Activated naive CD8-positive, alpha-beta T cell (primary cell): ENCODE results near the gene PLEKHD1.

Experiments used
- H3K27ac Mint-ChIP-seq: one replicate; pipeline ENCODE4 v1.8.0; 2021; ENCODE audit warnings: mixed read lengths
- H3K27me3 Mint-ChIP-seq: one replicate; pipeline ENCODE4 v1.8.0; 2021; ENCODE audit warnings: mixed read lengths
- H3K36me3 Mint-ChIP-seq: one replicate; pipeline ENCODE4 v1.8.0; 2021; ENCODE audit warnings: mixed read lengths
- H3K4me1 Mint-ChIP-seq: one replicate; pipeline ENCODE4 v1.8.0; 2021; ENCODE audit warnings: low read depth, mixed read lengths
- H3K4me3 Mint-ChIP-seq: one replicate; pipeline ENCODE4 v1.8.0; 2021; ENCODE audit warnings: mild to moderate bottlenecking, mixed read lengths
- H3K9me3 Mint-ChIP-seq: one replicate; pipeline ENCODE4 v1.8.0; 2021; ENCODE audit warnings: low read depth, mixed read lengths

Gene PLEKHD1

GRCh38 chr14:69572030-69572840, 87.7 kb downstream of the PLEKHD1 start:
- H3K36me3 Mint-ChIP-seq, result no peaks in the 10 kb centered on the region
- peaks cover 11% of the 10 kb centered on the region for H3K4me1 Mint-ChIP-seq
- no peaks in the 10 kb centered on the region for H3K9me3 Mint-ChIP-seq
- H3K27ac Mint-ChIP-seq, result no peak overlapping the region
- peak overlapping the region; percentile 51 for H3K4me3 Mint-ChIP-seq
- peaks cover 45% of the 10 kb centered on the region for H3K27me3 Mint-ChIP-seq

- peaks cover 11% of the 10 kb centered on the region for H3K4me1 Mint-ChIP-seq
- H3K4me3 Mint-ChIP-seq, result no peak overlapping the region
- H3K27ac Mint-ChIP-seq, result no peak overlapping the region
- H3K27me3 Mint-ChIP-seq, result peaks cover 41% of the 10 kb centered on the region
- H3K36me3 Mint-ChIP-seq, result no peaks in the 10 kb centered on the region
- H3K9me3 Mint-ChIP-seq, result no peaks in the 10 kb centered on the region
Measured at GRCh38 chr14:69572841-69573135, 88.3 kb downstream of the PLEKHD1 start.

GRCh38 chr14:69573205-69573830, 88.8 kb downstream of the PLEKHD1 start:
- H3K27me3 Mint-ChIP-seq, result peaks cover 38% of the 10 kb centered on the region
- peaks cover under 1% of the 10 kb centered on the region for H3K36me3 Mint-ChIP-seq
- no peaks in the 10 kb centered on the region for H3K9me3 Mint-ChIP-seq
- H3K27ac Mint-ChIP-seq, result no peak overlapping the region
- peak overlapping the region; percentile 93 for H3K4me3 Mint-ChIP-seq
- H3K4me1 Mint-ChIP-seq, result peaks cover 11% of the 10 kb centered on the region

- peaks cover 2% of the 10 kb centered on the region for H3K36me3 Mint-ChIP-seq
- peaks cover 36% of the 10 kb centered on the region for H3K27me3 Mint-ChIP-seq
- no peak overlapping the region for H3K27ac Mint-ChIP-seq
- H3K4me3 Mint-ChIP-seq, result peak overlapping the region; percentile 93
- no peaks in the 10 kb centered on the region for H3K9me3 Mint-ChIP-seq
- H3K4me1 Mint-ChIP-seq, result peaks cover 11% of the 10 kb centered on the region
Measured at GRCh38 chr14:69573831-69574262, 89.3 kb downstream of the PLEKHD1 start.

GRCh38 chr14:69574263-69574953, 89.9 kb downstream of the PLEKHD1 start, which contains the start of gene CCDC177:
CCDC177 (minus strand) TSS chr14:69574871; CDS start chr14:69573622, 1,249 bp downstream.
- H3K36me3 Mint-ChIP-seq, result peaks cover 2% of the 10 kb centered on the region
- peaks cover 11% of the 10 kb centered on the region for H3K4me1 Mint-ChIP-seq
- peak within 1 kb of the TSS; percentile 93 for H3K4me3 Mint-ChIP-seq
- H3K9me3 Mint-ChIP-seq, result no peaks in the 10 kb centered on the region
- H3K27me3 Mint-ChIP-seq, result peaks cover 32% of the 10 kb centered on the region
- peak within 1 kb of the TSS; percentile 72 for H3K27ac Mint-ChIP-seq

- H3K27ac Mint-ChIP-seq, result no peak overlapping the region
- H3K4me3 Mint-ChIP-seq, result peak overlapping the region; percentile 93
Measured at GRCh38 chr14:69574954-69575295, 90.4 kb downstream of the PLEKHD1 start.

GRCh38 chr14:69579476-69579875, 94.9 kb downstream of the PLEKHD1 start:
- Mint-ChIP-seq H3K9me3 (no peaks in the 10 kb centered on the region), H3K4me1 (peaks cover 3% of the 10 kb centered on the region), H3K4me3 (no peak overlapping the region), H3K27ac (no peak overlapping the region), H3K36me3 (peaks cover 2% of the 10 kb centered on the region), H3K27me3 (peaks cover 14% of the 10 kb centered on the region)

More at GRCh38 chr14:69574954-69575295, 90.4 kb downstream of the PLEKHD1 start:
- peaks cover 2% of the 10 kb centered on the region for H3K36me3 Mint-ChIP-seq
- H3K9me3 Mint-ChIP-seq, result no peaks in the 10 kb centered on the region
- peaks cover 11% of the 10 kb centered on the region for H3K4me1 Mint-ChIP-seq
- peaks cover 27% of the 10 kb centered on the region for H3K27me3 Mint-ChIP-seq

GRCh38 chr14:69580009-69580577, 95.6 kb downstream of the PLEKHD1 start:
- no peaks in the 10 kb centered on the region for H3K4me1 Mint-ChIP-seq
- H3K4me3 Mint-ChIP-seq, result no peak overlapping the region
- no peak overlapping the region for H3K27ac Mint-ChIP-seq
- peaks cover 15% of the 10 kb centered on the region for H3K27me3 Mint-ChIP-seq
- peaks cover 2% of the 10 kb centered on the region for H3K36me3 Mint-ChIP-seq
- no peaks in the 10 kb centered on the region for H3K9me3 Mint-ChIP-seq
